Progenitor cell of endocrine pancreas (in vitro differentiated cells): ENCODE data around the gene RABGAP1L. TPM values are rescaled to one million over a fixed set of nuclear protein-coding genes. Genes with fewer than 3 reads are reported as not detected.

Experiments used
- DNase-seq: peaks from one replicate; pipeline ENCODE4 v3.0.0; 2021; ENCODE audit warnings: low spot score; ENCODE audit not compliant: unreplicated experiment
- H3K27ac Mint-ChIP-seq: 2 replicates; pipeline ENCODE4 v1.8.0; 2021; ENCODE audit warnings: mild to moderate bottlenecking, moderate library complexity, mixed read lengths
- H3K27me3 Mint-ChIP-seq: 2 replicates; pipeline ENCODE4 v1.8.0; 2021; ENCODE audit warnings: mixed read lengths
- H3K36me3 Mint-ChIP-seq: 2 replicates; pipeline ENCODE4 v1.8.0; 2022; ENCODE audit warnings: mixed read lengths; ENCODE audit not compliant: insufficient read depth
- H3K4me1 Mint-ChIP-seq: 2 replicates; pipeline ENCODE4 v1.8.0; 2021; ENCODE audit warnings: low read depth, mixed read lengths
- H3K4me3 Mint-ChIP-seq: 2 replicates; pipeline ENCODE4 v1.8.0; 2021; ENCODE audit warnings: low read depth, mild to moderate bottlenecking, moderate library complexity, mixed read lengths
- H3K9me3 Mint-ChIP-seq: 2 replicates; pipeline ENCODE4 v1.8.0; 2021; ENCODE audit warnings: low read depth, mixed read lengths
- total RNA-seq: library from RNA; stranded (reverse); gene quantifications from 2 replicates; pipeline ENCODE4 v1.2.1, GENCODE V29; 2021
- TF ChIP-seq, protein P1 (sequence below): fragments of 200-600 bp; sonication (generic); IDR thresholded peaks from one replicate; pipeline ENCODE4 v1.5.0; 2021; ENCODE audit warnings: antibody characterized with exemption, mild to moderate bottlenecking; ENCODE audit not compliant: unreplicated experiment

The RABGAP1L gene
- total RNA-seq, 1 donor from 2014 or later, result 55.2 TPM

DNA sequence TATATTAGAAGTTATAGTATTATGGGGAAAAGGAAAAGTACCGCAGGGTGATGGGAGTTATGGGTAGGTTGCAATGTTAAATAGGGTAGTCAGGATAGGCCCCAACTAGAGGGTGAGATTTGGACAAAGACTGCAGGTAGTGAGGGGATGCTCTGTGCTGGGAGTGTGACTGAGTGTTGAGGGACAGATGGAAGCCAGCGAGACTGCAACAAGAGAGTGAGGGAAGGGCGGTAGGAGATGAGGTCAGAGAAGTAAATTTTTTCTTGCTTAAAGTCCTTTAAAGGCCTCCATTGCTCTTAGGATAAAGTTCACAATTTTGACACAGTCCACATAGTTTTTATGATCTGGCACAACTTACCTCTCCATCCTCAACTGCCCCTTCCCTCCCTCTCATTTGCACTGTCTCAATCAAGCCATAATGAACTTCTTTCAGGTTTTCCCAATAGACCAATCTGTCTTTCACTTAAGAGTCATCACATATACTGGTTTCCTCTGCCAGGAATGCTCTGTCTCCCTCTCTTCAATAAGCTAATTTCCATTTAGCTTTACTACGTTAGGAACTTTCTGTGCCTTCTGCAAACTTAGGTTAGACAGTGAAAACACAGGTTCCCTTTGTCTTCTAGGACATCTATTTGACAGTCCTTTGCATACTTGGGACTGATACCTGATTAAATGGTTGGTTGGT lies 602.7 kb downstream of the RABGAP1L start:
- H3K4me1 Mint-ChIP-seq, result peaks cover 7% of the 10 kb centered on the region

DNA sequence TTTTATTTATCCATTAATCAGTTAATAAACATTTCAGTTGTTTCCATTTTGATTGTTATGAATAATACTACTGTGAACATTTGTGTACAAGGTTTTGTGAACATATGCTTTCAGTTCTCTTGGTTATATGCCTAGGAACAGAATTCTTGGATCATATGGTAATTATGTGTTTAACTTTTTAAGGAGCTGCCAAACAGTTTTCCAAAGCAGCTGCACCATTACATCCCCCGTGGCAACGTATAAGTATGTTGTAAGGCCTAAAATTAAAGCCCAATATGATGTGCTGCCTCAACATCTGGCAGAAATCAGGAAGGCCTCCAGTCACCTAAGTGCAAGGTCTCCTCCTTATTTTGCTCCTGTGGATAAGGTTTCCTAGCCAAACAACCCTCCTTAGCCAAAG lies 604.9 kb downstream of the RABGAP1L start:
- peaks cover 6% of the 10 kb centered on the region for H3K9me3 Mint-ChIP-seq
- H3K27ac Mint-ChIP-seq, result no peak overlapping the region
- H3K36me3 Mint-ChIP-seq, result peaks cover 2% of the 10 kb centered on the region
- H3K4me1 Mint-ChIP-seq, result peaks cover 7% of the 10 kb centered on the region
- TF ChIP-seq, protein P1, sequence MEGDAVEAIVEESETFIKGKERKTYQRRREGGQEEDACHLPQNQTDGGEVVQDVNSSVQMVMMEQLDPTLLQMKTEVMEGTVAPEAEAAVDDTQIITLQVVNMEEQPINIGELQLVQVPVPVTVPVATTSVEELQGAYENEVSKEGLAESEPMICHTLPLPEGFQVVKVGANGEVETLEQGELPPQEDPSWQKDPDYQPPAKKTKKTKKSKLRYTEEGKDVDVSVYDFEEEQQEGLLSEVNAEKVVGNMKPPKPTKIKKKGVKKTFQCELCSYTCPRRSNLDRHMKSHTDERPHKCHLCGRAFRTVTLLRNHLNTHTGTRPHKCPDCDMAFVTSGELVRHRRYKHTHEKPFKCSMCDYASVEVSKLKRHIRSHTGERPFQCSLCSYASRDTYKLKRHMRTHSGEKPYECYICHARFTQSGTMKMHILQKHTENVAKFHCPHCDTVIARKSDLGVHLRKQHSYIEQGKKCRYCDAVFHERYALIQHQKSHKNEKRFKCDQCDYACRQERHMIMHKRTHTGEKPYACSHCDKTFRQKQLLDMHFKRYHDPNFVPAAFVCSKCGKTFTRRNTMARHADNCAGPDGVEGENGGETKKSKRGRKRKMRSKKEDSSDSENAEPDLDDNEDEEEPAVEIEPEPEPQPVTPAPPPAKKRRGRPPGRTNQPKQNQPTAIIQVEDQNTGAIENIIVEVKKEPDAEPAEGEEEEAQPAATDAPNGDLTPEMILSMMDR, result no peak
- no peak overlapping the region for H3K4me3 Mint-ChIP-seq
- no peaks in the 10 kb centered on the region for H3K27me3 Mint-ChIP-seq
- no peak for DNase-seq

More for the DNA sequence above, 602.7 kb downstream of the RABGAP1L start:
- peaks cover 6% of the 10 kb centered on the region for H3K9me3 Mint-ChIP-seq
- no peak overlapping the region for H3K4me3 Mint-ChIP-seq
- TF ChIP-seq, protein P1, result no peak
- no peak for DNase-seq
- peaks cover 2% of the 10 kb centered on the region for H3K36me3 Mint-ChIP-seq
- H3K27me3 Mint-ChIP-seq, result no peaks in the 10 kb centered on the region
- no peak overlapping the region for H3K27ac Mint-ChIP-seq

DNA sequence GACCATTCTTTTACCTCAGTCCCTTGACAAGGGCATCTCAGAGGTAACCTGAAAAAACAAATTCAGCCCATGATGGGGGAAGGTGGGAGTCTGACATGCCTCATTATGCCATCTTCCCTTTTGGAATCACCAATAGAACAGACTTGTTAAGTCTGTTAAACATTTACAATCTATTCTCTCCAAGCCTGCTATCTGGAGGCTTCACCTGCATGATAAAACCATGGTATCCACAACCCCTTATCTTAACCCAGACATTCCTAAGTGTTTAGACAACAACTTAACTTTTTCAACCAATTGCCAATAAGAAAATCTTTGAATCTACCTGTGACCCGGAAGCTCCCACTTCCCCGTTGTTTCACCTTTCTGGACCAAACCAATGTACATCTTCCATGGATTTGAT lies 607.4 kb downstream of the RABGAP1L start:
- TF ChIP-seq, protein P1, result no peak
- Mint-ChIP-seq H3K36me3 (no peaks in the 10 kb centered on the region), H3K9me3 (peaks cover 3% of the 10 kb centered on the region), H3K27ac (no peak overlapping the region), H3K4me1 (peaks cover 7% of the 10 kb centered on the region), H3K4me3 (no peak overlapping the region), H3K27me3 (no peaks in the 10 kb centered on the region)
- no peak for DNase-seq

DNA sequence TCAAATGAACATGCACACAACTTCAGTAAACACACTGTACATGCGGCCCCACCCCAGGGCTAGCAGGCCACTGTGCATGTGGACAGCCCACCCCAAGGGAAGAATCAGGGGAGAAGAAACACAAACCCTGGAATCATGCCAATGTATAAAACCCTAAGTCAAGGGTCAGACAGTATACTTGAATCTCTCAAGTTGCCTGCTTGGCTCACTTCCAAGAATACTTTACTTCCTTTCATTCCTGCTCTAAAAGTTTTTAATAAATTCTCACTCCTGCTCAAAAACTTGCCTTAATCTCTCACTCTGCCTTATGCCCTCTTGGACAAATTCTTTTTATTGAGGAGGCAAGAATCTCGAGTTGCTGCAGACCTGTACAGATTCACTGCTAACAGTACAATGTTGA lies 609.2 kb downstream of the RABGAP1L start:
- H3K27me3 Mint-ChIP-seq, result no peaks in the 10 kb centered on the region
- no peaks in the 10 kb centered on the region for H3K36me3 Mint-ChIP-seq
- no peak overlapping the region for H3K4me3 Mint-ChIP-seq
- H3K9me3 Mint-ChIP-seq, result peaks cover 3% of the 10 kb centered on the region
- no peak for DNase-seq
- H3K27ac Mint-ChIP-seq, result no peak overlapping the region
- H3K4me1 Mint-ChIP-seq, result peaks cover 7% of the 10 kb centered on the region
- TF ChIP-seq, protein P1, result no peak

DNA sequence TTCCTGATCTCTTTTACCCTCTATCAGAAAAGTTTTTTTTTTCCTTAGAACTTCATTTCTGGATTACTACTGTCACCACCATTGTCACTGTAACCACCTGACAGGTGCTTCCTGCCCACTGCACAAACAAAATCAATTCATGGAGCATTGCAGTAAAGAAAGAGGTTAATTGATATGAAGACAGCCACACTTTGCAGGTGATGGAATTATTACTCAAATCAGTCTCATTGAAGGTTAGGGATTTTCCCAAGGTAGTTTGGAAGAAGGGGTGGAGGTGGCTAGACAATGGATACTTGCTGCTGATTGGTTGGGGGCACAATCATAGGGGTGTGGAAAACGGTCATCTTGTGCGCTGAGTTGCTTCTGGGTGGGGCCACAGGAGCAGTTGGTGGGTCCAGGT lies 609.6 kb downstream of the RABGAP1L start:
- Mint-ChIP-seq H3K36me3 (no peaks in the 10 kb centered on the region), H3K9me3 (peaks cover 3% of the 10 kb centered on the region), H3K4me3 (no peak overlapping the region), H3K27ac (no peak overlapping the region), H3K4me1 (peaks cover 7% of the 10 kb centered on the region), H3K27me3 (no peaks in the 10 kb centered on the region)
- TF ChIP-seq, protein P1, result no peak
- DNase-seq, result no peak
